HG03575 (cell line): ENCODE data around the gene C5orf63.
"Not testable (repeated sequence)": the region's sequence is repeated elsewhere in the genome, so short reads cannot be mapped to it uniquely, and the experiment has no call there.

Experiments
- ATAC-seq: cut with Tn5 transposase; IDR thresholded peaks from one replicate; pipeline ENCODE4 v1.9.1; 2021; ENCODE audit not compliant: unreplicated experiment, insufficient number of reproducible peaks, low FRiP score; ENCODE audit errors: extremely low read depth

C5orf63 gene

GRCh38 chr5:127072861-127073846, at the start of gene C5orf63:
Gene C5orf63, minus strand, starts transcription at chr5:127073502. Its CDS starts 14,507 bp downstream, at chr5:127058995.
- peak; percentile 53 for ATAC-seq

GRCh38 chr5:127112347-127112864, 39.1 kb upstream of the C5orf63 start:
- no peak for ATAC-seq

GRCh38 chr5:127111112-127111511, 37.8 kb upstream of the C5orf63 start:
- no peak for ATAC-seq

- not testable (repeated sequence) for ATAC-seq
Measured at GRCh38 chr5:127108624-127109260, 35.4 kb upstream of the C5orf63 start.

DNA sequence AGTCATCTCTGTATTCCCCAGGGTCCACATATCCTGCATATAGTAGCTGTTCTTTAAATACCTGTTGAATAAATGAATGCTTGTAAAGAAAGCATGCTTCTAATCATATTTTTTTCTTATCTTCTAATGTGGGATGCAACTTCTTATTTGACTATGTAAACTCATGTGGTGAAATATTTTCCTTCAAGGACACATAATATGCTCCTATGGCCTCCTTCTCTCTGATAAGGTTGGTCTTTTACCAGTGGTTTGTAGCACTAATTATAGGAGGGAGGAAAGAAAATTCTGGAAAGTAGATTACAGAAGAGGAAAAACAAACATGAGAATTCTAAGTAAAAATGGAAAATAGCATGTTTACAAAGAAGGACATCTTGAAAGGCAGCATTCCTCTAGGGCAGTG, 28.6 kb upstream of the C5orf63 start:
- ATAC-seq = no peak

DNA sequence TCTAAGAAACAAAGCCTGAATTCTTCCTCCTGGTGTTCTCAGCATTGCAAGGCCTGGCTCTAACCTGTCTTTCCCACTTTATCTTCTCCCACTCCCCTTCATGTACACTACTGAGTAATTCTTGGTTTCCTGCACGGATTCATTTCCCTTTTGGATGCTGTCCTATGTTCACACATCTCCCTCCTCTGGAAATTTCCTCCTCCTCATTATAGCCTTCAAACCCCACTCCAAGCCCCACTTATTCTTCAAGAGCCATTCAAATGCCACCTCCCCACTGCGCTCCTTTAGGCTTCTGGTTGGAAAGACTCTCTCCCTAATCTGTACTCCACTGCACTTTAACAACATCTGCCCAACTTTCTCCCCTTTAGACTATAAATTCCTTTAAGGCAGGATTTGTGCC, 28.2 kb upstream of the C5orf63 start:
- no peak for ATAC-seq

DNA sequence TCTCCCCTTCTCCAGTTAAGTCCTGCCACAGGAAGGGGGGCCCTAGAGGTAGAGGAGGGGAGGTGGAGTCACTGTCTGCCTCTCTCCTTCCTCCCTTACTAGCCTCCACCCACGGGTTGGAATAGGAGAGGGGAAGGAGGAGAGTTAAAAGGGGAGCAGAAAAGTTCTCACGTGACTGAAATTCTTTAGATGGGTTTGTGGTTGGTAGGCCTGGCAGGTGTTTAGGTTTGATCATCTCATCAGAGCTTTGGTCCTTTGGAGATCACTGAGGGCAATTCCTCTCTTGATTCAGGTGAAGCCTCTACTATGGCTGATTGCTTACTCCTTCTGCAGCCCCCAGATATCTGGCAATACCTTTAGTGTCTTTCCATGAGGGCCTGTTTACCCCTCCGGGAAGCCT, 24.9 kb upstream of the C5orf63 start:
- ATAC-seq = no peak

DNA sequence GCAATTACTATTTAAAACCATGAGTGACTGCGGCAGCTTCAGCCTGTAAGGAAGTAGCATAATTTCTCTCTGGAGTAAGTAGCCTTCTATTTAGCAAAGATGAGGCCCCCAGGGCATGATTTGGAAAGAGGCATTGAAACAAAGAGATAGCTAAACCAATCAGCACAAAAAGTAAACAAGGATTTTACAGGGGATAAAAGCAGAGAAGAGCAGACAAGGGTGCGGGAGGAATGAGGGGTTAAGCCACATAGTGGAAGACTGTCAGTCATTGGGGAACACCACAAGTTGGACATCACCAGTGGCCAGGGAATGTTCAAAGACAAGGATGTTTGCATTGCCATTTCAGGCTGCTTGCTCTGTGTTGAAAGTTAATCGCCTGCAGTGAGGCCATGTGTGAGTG, 24.0 kb upstream of the C5orf63 start:
- no peak for ATAC-seq

GRCh38 chr5:127096328-127096993, 23.2 kb upstream of the C5orf63 start:
- ATAC-seq = no peak

GRCh38 chr5:127094161-127094814, 21.0 kb upstream of the C5orf63 start:
- no peak for ATAC-seq

DNA sequence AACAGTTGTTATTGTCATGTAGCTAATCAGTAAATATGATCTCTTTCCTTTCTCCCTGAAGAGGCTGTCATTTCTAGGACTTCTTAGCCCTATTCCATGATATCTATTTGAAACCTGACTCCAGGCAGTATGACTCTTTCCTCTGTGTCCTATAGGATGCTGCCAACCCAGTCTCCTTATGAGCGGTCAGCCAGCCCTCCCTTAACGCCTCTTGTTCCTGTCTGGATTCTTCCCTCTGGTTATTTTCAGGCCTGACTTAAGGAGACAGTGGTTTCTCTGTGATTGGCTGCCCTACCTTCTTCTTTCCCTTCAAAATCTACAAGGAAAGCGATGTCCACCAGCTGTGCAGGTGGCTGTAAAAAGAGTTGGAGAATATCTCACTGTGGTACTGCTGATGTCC, 19.4 kb upstream of the C5orf63 start:
- no peak for ATAC-seq

GRCh38 chr5:127089191-127089590, 15.9 kb upstream of the C5orf63 start:
- ATAC-seq = no peak

DNA sequence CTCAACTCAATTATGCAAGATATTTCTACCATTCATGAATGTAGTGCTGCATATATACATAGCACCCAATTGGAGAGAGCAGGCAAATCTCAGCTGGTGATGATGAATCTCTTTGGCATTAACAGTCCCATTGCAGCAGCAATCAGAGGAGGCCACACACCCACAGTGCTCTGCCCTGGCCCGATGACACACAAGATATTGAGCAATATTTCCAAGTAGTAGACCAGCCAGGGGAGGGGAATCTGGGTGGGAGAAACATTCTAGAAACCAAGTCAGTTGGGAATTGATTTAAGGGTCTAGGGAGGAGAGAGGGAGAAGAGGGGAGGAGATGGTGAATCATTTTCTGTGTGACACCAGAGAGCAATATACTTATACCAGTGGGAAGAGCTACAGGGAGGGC, 14.9 kb upstream of the C5orf63 start:
- no peak for ATAC-seq

GRCh38 chr5:127086589-127086988, 13.3 kb upstream of the C5orf63 start:
- no peak for ATAC-seq

GRCh38 chr5:127085796-127086195, 12.5 kb upstream of the C5orf63 start:
- ATAC-seq = no peak

DNA sequence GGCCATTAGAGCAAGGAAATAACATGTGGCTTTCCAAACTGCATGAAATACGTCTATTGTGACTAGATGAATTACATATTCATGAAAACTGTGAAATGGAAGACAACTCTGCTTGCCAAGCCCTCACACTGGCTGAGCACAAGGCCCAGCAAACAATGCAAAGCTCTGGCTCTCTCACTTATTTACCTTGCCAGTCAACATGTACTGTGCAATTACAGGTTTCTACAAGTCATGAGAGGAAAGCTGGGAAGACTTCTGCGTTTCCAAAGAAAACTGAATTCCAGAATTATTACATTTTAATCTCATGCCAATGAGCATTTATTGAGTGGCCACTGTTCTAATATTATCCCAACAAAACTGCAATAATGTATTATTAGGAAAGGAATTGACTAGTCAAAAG, 12.1 kb upstream of the C5orf63 start:
- no peak for ATAC-seq

- no peak for ATAC-seq
Measured at GRCh38 chr5:127084656-127085055, 11.4 kb upstream of the C5orf63 start.

GRCh38 chr5:127083711-127084110, 10.4 kb upstream of the C5orf63 start:
- no peak for ATAC-seq

DNA sequence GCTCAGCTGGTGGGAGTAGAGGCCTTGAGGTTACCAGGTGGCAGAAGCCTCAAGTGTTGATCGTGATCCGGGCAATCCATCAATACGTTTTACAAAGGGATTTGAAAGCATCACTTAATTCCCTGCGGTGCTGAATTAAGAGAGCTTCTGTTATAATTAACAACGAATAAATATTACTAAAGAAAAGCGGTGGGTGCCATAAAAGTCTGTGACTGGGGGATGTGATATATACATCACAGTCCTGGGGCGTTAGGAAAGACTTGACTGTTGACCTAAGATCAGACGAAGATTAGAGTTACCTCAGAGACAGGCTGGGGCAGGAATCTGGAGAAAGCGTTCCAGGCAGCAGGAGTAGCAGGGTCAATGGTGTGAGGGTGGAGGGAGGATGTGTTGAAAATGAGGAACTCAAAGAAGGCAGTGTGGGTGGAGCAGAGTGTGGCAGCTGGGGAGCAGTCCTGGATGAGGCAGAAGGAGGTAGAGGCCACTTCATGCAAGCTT, 6.7 kb upstream of the C5orf63 start:
- ATAC-seq = no peak
